C4-2B (cell line): ENCODE measurements around the gene IQSEC1.

Experiments
- H3K27ac ChIP-seq: fragments of 450-650 bp; 2 replicates; pipeline ENCODE4 v1.5.1; 2017
- ZFX ChIP-seq: fragments of 450-650 bp; IDR thresholded peaks from 2 replicates; pipeline ENCODE4 v1.6.1; 2017
- TF ChIP-seq, protein P1 (sequence below): fragments of 450-650 bp; conservative IDR thresholded peaks from 2 replicates; pipeline ENCODE4 v1.5.1; 2017; ENCODE audit warnings: mild to moderate bottlenecking

IQSEC1 gene

DNA sequence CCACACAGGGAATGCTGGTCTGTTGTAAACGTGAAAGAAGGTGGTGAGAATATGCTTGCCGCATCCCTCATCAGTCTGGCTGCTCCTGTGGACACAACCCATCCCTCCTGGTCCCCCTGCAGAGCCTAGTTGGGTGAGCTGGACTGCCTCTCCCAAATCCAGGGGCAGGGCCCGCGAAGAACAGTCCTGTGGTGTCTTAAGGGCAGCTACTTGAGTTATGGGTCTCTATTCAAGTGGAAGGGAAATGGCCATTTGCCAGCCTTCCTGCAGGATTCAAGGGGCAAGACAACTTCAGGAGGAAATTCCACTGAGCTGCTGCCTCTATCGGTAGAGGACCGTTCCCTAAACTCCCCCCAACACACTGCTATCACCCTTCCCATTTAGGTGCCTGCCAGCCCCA lies 98.9 kb downstream of the IQSEC1 start:
- no peak for TF ChIP-seq ZFX
- TF ChIP-seq, protein P1, sequence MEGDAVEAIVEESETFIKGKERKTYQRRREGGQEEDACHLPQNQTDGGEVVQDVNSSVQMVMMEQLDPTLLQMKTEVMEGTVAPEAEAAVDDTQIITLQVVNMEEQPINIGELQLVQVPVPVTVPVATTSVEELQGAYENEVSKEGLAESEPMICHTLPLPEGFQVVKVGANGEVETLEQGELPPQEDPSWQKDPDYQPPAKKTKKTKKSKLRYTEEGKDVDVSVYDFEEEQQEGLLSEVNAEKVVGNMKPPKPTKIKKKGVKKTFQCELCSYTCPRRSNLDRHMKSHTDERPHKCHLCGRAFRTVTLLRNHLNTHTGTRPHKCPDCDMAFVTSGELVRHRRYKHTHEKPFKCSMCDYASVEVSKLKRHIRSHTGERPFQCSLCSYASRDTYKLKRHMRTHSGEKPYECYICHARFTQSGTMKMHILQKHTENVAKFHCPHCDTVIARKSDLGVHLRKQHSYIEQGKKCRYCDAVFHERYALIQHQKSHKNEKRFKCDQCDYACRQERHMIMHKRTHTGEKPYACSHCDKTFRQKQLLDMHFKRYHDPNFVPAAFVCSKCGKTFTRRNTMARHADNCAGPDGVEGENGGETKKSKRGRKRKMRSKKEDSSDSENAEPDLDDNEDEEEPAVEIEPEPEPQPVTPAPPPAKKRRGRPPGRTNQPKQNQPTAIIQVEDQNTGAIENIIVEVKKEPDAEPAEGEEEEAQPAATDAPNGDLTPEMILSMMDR: no peak
- H3K27ac ChIP-seq: no peak overlapping the region

DNA sequence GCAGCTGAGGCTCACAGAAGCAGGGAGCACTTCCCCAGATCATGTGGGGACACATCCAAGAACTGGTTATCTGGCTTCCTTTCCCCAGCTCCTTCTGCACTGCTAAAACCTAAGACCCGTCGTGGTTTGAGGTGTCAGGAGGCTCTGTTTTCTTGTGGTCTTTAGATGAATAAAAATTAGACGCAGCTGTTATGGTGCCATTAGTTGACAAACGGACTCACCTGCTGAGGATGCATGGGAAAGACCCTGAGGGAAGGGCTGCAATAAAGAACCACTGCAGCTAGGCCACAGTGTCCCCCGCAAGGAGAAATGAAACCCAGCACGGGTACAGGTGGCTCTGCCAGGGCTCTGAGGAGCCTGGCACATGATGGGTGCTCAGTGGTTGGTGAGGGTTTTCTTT lies 99.4 kb downstream of the IQSEC1 start:
- H3K27ac ChIP-seq: no peak overlapping the region
- TF ChIP-seq ZFX: no peak
- TF ChIP-seq, protein P1: no peak

DNA sequence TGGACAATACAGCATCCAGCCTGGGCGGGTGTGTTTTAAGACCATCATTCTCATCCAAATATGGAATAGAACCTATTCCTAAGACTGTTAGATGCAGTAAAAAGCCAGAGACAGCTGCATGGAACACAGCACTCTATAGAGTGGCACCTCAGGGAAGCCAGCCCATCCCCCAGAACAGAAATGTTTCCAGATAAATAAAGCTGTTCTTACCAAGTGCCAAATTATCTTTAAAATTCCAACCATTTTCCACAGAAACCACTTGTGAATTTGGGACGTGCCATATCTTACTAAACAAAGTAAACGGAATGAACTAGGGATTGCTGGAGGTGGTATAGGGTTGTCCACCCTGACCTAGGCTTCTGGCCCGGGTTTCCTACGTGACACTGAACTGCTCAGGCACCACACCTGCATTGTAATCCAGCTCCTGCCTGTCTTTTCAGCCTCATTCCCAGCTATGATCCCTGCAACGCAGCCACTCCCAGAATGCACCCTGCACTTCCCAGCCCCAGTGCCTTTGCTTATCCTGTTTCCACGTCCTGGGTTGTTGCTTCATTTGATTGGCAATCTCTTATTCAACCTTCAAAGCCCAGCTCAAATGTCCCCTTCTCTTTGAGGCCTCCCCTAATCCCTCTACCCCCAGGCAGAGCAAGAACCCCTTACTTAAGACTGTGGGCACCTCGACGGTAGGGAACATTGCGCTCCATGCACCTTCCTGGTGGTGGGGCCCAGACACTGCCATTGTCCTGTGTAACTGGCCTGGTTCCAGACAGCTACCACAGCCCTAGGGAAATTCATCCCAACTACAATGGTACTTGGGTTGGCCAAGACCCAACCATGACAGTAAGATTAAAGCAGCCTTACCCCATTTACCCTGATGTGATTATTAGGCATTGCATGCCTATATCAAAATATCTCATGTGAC lies 100.2 kb downstream of the IQSEC1 start:
- no peak overlapping the region for H3K27ac ChIP-seq
- TF ChIP-seq ZFX: no peak
- TF ChIP-seq, protein P1: no peak

DNA sequence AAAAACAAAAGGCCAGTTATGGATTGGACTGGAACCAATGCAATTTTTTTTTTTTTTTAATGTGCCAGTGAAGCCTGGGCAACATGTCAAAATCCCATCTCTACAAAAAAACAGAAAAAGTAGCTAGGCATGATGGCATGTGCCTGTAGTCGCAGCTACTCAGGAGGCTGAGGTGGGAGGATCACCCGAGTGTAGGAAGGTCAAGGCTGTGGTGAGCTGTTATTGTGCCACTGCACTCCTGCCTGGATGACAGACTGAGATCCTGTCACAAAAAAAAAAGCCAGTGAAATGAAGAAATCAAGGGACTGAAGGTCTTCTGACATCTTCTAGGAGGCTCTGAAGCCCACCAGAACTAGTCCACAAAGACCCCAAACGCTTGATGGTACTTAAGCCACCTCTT lies 101.2 kb downstream of the IQSEC1 start:
- H3K27ac ChIP-seq: no peak overlapping the region
- TF ChIP-seq, protein P1: no peak
- no peak for TF ChIP-seq ZFX

DNA sequence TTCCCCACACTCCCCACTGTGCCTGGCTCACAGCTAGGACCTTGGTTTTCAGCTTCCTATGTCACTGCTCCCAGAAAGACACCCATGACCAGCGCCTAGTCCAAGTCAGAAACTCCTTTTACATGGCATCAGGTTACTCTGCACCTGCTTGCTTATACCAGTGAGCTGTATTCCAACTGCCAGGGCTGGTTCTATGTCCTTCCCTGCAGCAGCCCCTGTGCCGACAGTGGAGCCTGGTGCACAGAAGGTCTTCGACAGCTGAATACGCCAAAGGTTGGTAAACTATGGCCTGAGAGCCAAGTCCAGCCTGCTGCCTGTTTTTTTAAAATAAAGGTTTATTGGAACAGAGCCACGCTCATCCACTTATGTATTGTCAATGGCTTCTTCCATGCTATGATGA lies 102.5 kb downstream of the IQSEC1 start:
- TF ChIP-seq, protein P1: no peak
- no peak for TF ChIP-seq ZFX
- no peak overlapping the region for H3K27ac ChIP-seq

DNA sequence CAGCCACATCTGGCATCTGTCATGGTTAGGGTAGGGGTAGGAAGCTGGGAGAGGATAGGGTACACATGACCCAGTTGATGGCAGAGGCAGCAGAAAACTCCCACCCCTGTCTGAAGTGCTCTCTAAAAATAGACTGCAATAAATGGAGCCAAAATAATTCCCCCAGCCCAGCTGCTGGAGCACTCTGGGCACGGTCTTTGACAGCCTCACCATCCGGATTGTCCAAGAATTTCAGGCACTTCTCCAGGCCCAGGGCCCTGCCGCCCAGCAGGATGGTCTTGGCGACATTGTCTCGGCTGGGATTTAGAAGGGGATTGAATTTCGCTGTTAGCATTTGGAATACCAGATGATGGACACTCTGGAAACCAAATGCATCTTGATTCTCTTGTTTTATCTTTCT lies 103.7 kb downstream of the IQSEC1 start:
- no peak overlapping the region for H3K27ac ChIP-seq
- TF ChIP-seq, protein P1: no peak
- TF ChIP-seq ZFX: no peak

DNA sequence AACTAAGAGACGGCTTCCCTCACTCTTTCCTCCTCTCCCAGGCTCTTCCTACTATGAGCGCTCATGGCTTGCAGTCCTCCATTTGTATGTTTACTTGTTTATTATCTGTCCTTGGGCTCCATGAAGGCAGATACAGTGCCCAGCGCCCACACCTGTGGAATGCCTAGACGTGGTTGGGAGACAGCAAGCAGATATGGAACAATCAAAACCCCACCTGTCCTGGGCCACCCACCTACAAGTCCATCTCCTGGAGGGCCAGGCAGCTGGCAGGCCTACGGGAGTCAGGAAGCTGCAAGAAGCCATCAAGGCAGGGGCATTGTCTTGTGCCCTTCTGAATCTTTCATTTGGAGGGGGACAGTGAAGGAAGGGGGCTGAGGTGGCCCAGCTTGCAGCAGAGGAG lies 104.7 kb downstream of the IQSEC1 start:
- no peak overlapping the region for H3K27ac ChIP-seq
- TF ChIP-seq, protein P1: no peak
- no peak for TF ChIP-seq ZFX
